ENCODE results near the gene PKHD1.

PKHD1 gene

GRCh38 chr6:51892750-51893149, 194.7 kb downstream of the PKHD1 start:
- TF ChIP-seq CTCF (conservative IDR thresholded peaks at IDR 0.05; ENCODE audit: low read depth, low read length) = no peak
- no peak overlapping the region for H3K4me3 ChIP-seq (ENCODE audit: low read length)
- DNase-seq (ENCODE audit: low read depth) = no peak

GRCh38 chr6:51892339-51892738, 195.1 kb downstream of the PKHD1 start:
- DNase-seq (ENCODE audit: low read depth) = no peak
- no peak overlapping the region for H3K4me3 ChIP-seq (ENCODE audit: low read length)
- TF ChIP-seq CTCF (conservative IDR thresholded peaks at IDR 0.05; ENCODE audit: low read depth, low read length) = no peak

- no peak for TF ChIP-seq CTCF (conservative IDR thresholded peaks at IDR 0.05; ENCODE audit: low read depth, low read length)
- no peak for DNase-seq (ENCODE audit: low read depth)
Observed at GRCh38 chr6:51891784-51892183, 195.6 kb downstream of the PKHD1 start.

GRCh38 chr6:51887859-51888258, 199.6 kb downstream of the PKHD1 start:
- no peak for DNase-seq (ENCODE audit: low read depth)
- TF ChIP-seq CTCF (conservative IDR thresholded peaks at IDR 0.05; ENCODE audit: low read depth, low read length) = no peak
- no peak overlapping the region for H3K4me3 ChIP-seq (ENCODE audit: low read length)

More at GRCh38 chr6:51891784-51892183, 195.6 kb downstream of the PKHD1 start:
- no peak overlapping the region for H3K4me3 ChIP-seq (ENCODE audit: low read length)

- no peak overlapping the region for H3K4me3 ChIP-seq (ENCODE audit: low read length)
- TF ChIP-seq CTCF (conservative IDR thresholded peaks at IDR 0.05; ENCODE audit: low read depth, low read length) = no peak
- no peak for DNase-seq (ENCODE audit: low read depth)
Observed at GRCh38 chr6:51885957-51886356, 201.5 kb downstream of the PKHD1 start.

- no peak overlapping the region for H3K4me3 ChIP-seq (ENCODE audit: low read length)
- no peak for TF ChIP-seq CTCF (conservative IDR thresholded peaks at IDR 0.05; ENCODE audit: low read depth, low read length)
- no peak for DNase-seq (ENCODE audit: low read depth)
Observed at GRCh38 chr6:51868591-51869355, 218.6 kb downstream of the PKHD1 start.

GRCh38 chr6:51866867-51867266, 220.5 kb downstream of the PKHD1 start:
- no peak overlapping the region for H3K4me3 ChIP-seq (ENCODE audit: low read length)
- DNase-seq (ENCODE audit: low read depth) = no peak
- no peak for TF ChIP-seq CTCF (conservative IDR thresholded peaks at IDR 0.05; ENCODE audit: low read depth, low read length)

Measured in retinal pigment epithelial cell (primary cell).